A673 (cell line): Measurements from ENCODE around the gene MTG2. TPM values are rescaled to one million over a fixed set of nuclear protein-coding genes. Genes with fewer than 3 reads are reported as not detected.
A peak's percentile ranks its signal among the peaks of the same experiment; 100 is the strongest.

ENCODE experiments used
- BruUV-seq: library from RNA; stranded (reverse); fragments of 400-500 nt; replicated peaks from 2 replicates; lab custom pipeline; 2021; lab: Mats Ljungman, UMichigan
- CTCF ChIA-PET: fragments of 300-600 bp; sonication (Branson Sonifier 250); formaldehyde crosslinking; loops from one replicate; lab custom pipeline; 2022; ENCODE audit warnings: antibody characterized with exemption; lab: Charles Lee
- POLR2A ChIA-PET: fragments of 300-600 bp; sonication (Branson Sonifier 250); formaldehyde crosslinking; loops from one replicate; lab custom pipeline; 2022; ENCODE audit warnings: antibody characterized with exemption; ENCODE audit not compliant: low non-redundant PET; lab: Charles Lee
- DNase-seq: peaks from one replicate; pipeline ENCODE4 v3.0.0-alpha.2; 2015; ENCODE audit warnings: low spot score
- H3K27ac ChIP-seq: fragments of 200-600 bp; sonication (generic); 2 replicates; pipeline ENCODE4 v1.5.1; 2016; ENCODE audit warnings: mixed run types, low read depth, mild to moderate bottlenecking, mixed read lengths, antibody characterized with exemption, low read length; ENCODE audit not compliant: poor library complexity, severe bottlenecking
- H3K27me3 ChIP-seq: fragments of 200-600 bp; sonication (generic); replicated peaks from 2 replicates; pipeline ENCODE4 v1.6.1; 2017; ENCODE audit warnings: mixed run types, low read depth, mild to moderate bottlenecking, mixed read lengths, antibody characterized with exemption, low read length; ENCODE audit not compliant: insufficient read depth, poor library complexity
- H3K36me3 ChIP-seq: fragments of 200-600 bp; sonication (generic); 2 replicates; pipeline ENCODE4 v1.6.1; 2016; ENCODE audit warnings: mixed run types, mild to moderate bottlenecking, mixed read lengths, antibody characterized with exemption, low read length; ENCODE audit not compliant: insufficient read depth, poor library complexity, severe bottlenecking
- H3K4me1 ChIP-seq: fragments of 200-600 bp; sonication (generic); 2 replicates; pipeline ENCODE4 v1.6.1; 2017; ENCODE audit warnings: mixed run types, mild to moderate bottlenecking, mixed read lengths, antibody characterized with exemption, low read length; ENCODE audit not compliant: insufficient read depth, poor library complexity, severe bottlenecking
- H3K4me3 ChIP-seq: fragments of 200-600 bp; sonication (generic); 2 replicates; pipeline ENCODE4 v1.5.1; 2016; ENCODE audit warnings: low read depth, mixed run types, mild to moderate bottlenecking, mixed read lengths, low read length; ENCODE audit not compliant: poor library complexity, severe bottlenecking
- H3K9me3 ChIP-seq: fragments of 200-600 bp; sonication (generic); 2 replicates; pipeline ENCODE4 v1.6.1; 2016; ENCODE audit warnings: mixed run types, low read depth, mild to moderate bottlenecking, mixed read lengths, antibody characterized with exemption, low read length; ENCODE audit not compliant: poor library complexity, severe bottlenecking
- CTCF ChIP-seq: fragments of 300-800, 200-600 bp; sonication (generic); conservative IDR thresholded peaks from 2 replicates; pipeline ENCODE4 v1.5.1; 2017; ENCODE audit warnings: low read depth, mild to moderate bottlenecking, antibody characterized with exemption, low read length, moderate library complexity, mixed read lengths
- EZH2 ChIP-seq: fragments of 200-600 bp; sonication (generic); IDR thresholded peaks from 2 replicates; pipeline ENCODE4 v1.6.1; 2017; ENCODE audit warnings: borderline replicate concordance, low read depth, mild to moderate bottlenecking, mixed read lengths, antibody characterized with exemption, low read length; ENCODE audit not compliant: poor library complexity, severe bottlenecking
- intact Hi-C: fragments of 100-400 bp; cut with micrococcal nuclease; formaldehyde crosslinking; loops from one replicate; pipeline ENCODE4 v1.10.0; 2022; ENCODE audit not compliant: unreplicated experiment
- total RNA-seq: library from RNA; stranded (reverse); gene quantifications from 2 replicates; pipeline ENCODE4 v1.2.3, GENCODE V29; 2021

Gene MTG2
- total RNA-seq, 1 experiment from 2014 or later: 40.9 TPM

GRCh38 chr20:62206388-62206775 lies 23.6 kb downstream of the MTG2 start:
- Histone ChIP-seq H3K27ac (no peak overlapping the region), H3K4me3 (no peak overlapping the region), H3K9me3 (no peaks in the 10 kb centered on the region), H3K36me3 (no peaks in the 10 kb centered on the region), H3K27me3 (no peaks in the 10 kb centered on the region), H3K4me1 (peaks cover 37% of the 10 kb centered on the region)
- no peak for TF ChIP-seq CTCF
- CTCF ChIA-PET: no interaction called here
- no TSS peak for BruUV-seq
- no peak for DNase-seq
- intact Hi-C loops: no loop called here
- POLR2A ChIA-PET: interaction anchor here (0.7 kb wide), 1 partner anchor 79 kb away, joined by 9 read pairs; no protein-coding TSS in a partner anchor

- no peak for DNase-seq
- Histone ChIP-seq H3K27me3 (no peaks in the 10 kb centered on the region), H3K36me3 (no peaks in the 10 kb centered on the region), H3K27ac (peak overlapping the region; percentile 12), H3K9me3 (no peaks in the 10 kb centered on the region), H3K4me1 (peaks cover 20% of the 10 kb centered on the region), H3K4me3 (no peak overlapping the region)
- ChIA-PET POLR2A (no interaction called here), CTCF (no interaction called here)
- intact Hi-C loops: no loop called here
- TF ChIP-seq EZH2 (no peak), CTCF (no peak)
- no TSS peak for BruUV-seq
Measured at GRCh38 chr20:62208061-62208794, 25.4 kb downstream of the MTG2 start.

GRCh38 chr20:62208795-62209755 lies 26.2 kb downstream of the MTG2 start:
- Histone ChIP-seq H3K36me3 (no peaks in the 10 kb centered on the region), H3K27ac (no peak overlapping the region), H3K4me3 (no peak overlapping the region), H3K4me1 (peaks cover 12% of the 10 kb centered on the region), H3K27me3 (peaks cover 3% of the 10 kb centered on the region), H3K9me3 (no peaks in the 10 kb centered on the region)
- no TSS peak for BruUV-seq
- ChIA-PET POLR2A (no interaction called here), CTCF (no interaction called here)
- DNase-seq: no peak
- TF ChIP-seq CTCF (no peak), EZH2 (no peak)
- intact Hi-C loops: no loop called here
